ENCODE results near the gene STAG3. TPM values are rescaled to one million over a fixed set of nuclear protein-coding genes. Genes with fewer than 3 reads are reported as not detected.

STAG3 gene
- total RNA-seq, 2 donors from 2014 or later, result 1.8 to 37.6 TPM

- intact Hi-C loops (cut with DNase I), result no loop called here
- Histone ChIP-seq H3K9me3 (no peaks in the 10 kb centered on the region), H3K27me3 (replicated peaks; ENCODE audit: insufficient read depth) (no peaks in the 10 kb centered on the region), H3K27ac (peak within 1 kb of the TSS; percentile 72 to 83), H3K36me3 (peaks cover 0 to 4% of the 10 kb centered on the region in 2 donors), H3K4me3 (peak within 1 kb of the TSS; percentile 62 to 95), H3K4me1 (replicated peaks) (no peaks in the 10 kb centered on the region)
- DNase-seq (ENCODE audit: low spot score), result peak; percentile 82
- TF ChIP-seq POLR2AphosphoS5 (IDR thresholded peaks at IDR 0.05) (peak; percentile 80), POLR2A (IDR thresholded peaks at IDR 0.05) (peak; percentile 45)
- TF ChIP-seq, protein P1, sequence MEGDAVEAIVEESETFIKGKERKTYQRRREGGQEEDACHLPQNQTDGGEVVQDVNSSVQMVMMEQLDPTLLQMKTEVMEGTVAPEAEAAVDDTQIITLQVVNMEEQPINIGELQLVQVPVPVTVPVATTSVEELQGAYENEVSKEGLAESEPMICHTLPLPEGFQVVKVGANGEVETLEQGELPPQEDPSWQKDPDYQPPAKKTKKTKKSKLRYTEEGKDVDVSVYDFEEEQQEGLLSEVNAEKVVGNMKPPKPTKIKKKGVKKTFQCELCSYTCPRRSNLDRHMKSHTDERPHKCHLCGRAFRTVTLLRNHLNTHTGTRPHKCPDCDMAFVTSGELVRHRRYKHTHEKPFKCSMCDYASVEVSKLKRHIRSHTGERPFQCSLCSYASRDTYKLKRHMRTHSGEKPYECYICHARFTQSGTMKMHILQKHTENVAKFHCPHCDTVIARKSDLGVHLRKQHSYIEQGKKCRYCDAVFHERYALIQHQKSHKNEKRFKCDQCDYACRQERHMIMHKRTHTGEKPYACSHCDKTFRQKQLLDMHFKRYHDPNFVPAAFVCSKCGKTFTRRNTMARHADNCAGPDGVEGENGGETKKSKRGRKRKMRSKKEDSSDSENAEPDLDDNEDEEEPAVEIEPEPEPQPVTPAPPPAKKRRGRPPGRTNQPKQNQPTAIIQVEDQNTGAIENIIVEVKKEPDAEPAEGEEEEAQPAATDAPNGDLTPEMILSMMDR (IDR thresholded peaks at IDR 0.05), result no peak
- WGBS, result 1% methylated on average over 48 of the region's 87 CpGs
Observed at GRCh38 chr7:100158229-100159098, 19.3 kb upstream of the STAG3 start, which contains the start of gene TRAPPC14. TRAPPC14 (minus strand) TSS chr7:100158723; CDS start chr7:100158499, 224 bp downstream.

- H3K27me3 ChIP-seq (replicated peaks; ENCODE audit: insufficient read depth), result no peaks in the 10 kb centered on the region
- peak overlapping the region; percentile 72 to 83 for H3K27ac ChIP-seq
- intact Hi-C loops (cut with DNase I), result no loop called here
- H3K4me3 ChIP-seq, result peak overlapping the region; percentile 62 to 95
- TF ChIP-seq, protein P1 (IDR thresholded peaks at IDR 0.05), result no peak
- TF ChIP-seq POLR2A (IDR thresholded peaks at IDR 0.05), result no peak
- no peak for TF ChIP-seq POLR2AphosphoS5 (IDR thresholded peaks at IDR 0.05)
- H3K36me3 ChIP-seq, result peaks cover 0 to 4% of the 10 kb centered on the region in 2 donors
- H3K4me1 ChIP-seq (replicated peaks), result no peaks in the 10 kb centered on the region
- 67% methylated on average over 7 of the region's 7 CpGs for WGBS
- DNase-seq (ENCODE audit: low spot score), result no peak
- no peaks in the 10 kb centered on the region for H3K9me3 ChIP-seq
Observed at GRCh38 chr7:100159099-100159623, 18.6 kb upstream of the STAG3 start.

GRCh38 chr7:100160067-100160466 is 17.7 kb upstream of the STAG3 start:
- 92% methylated on average over 18 of the region's 18 CpGs for WGBS
- H3K9me3 ChIP-seq, result no peaks in the 10 kb centered on the region
- no peaks in the 10 kb centered on the region for H3K27me3 ChIP-seq (replicated peaks; ENCODE audit: insufficient read depth)
- H3K27ac ChIP-seq, result no peak overlapping the region
- DNase-seq (ENCODE audit: low spot score), result no peak
- no peaks in the 10 kb centered on the region for H3K4me1 ChIP-seq (replicated peaks)
- TF ChIP-seq POLR2A (IDR thresholded peaks at IDR 0.05) (no peak), POLR2AphosphoS5 (IDR thresholded peaks at IDR 0.05) (no peak)
- TF ChIP-seq, protein P1 (IDR thresholded peaks at IDR 0.05), result no peak
- peaks cover 0 to 2% of the 10 kb centered on the region in 2 donors for H3K36me3 ChIP-seq
- no peak overlapping the region for H3K4me3 ChIP-seq
- intact Hi-C loops (cut with DNase I), result no loop called here

GRCh38 chr7:100163006-100163531 is 14.6 kb upstream of the STAG3 start:
- no peaks in the 10 kb centered on the region for H3K4me1 ChIP-seq (replicated peaks)
- no peak for DNase-seq (ENCODE audit: low spot score)

More at GRCh38 chr7:100163006-100163531, 14.6 kb upstream of the STAG3 start:
- Histone ChIP-seq H3K9me3 (no peaks in the 10 kb centered on the region), H3K36me3 (no peaks in the 10 kb centered on the region), H3K27me3 (replicated peaks; ENCODE audit: insufficient read depth) (no peaks in the 10 kb centered on the region), H3K4me3 (no peak overlapping the region), H3K27ac (no peak overlapping the region)
- TF ChIP-seq POLR2AphosphoS5 (IDR thresholded peaks at IDR 0.05), result no peak
- TF ChIP-seq POLR2A (IDR thresholded peaks at IDR 0.05), result no peak
- TF ChIP-seq, protein P1 (IDR thresholded peaks at IDR 0.05), result no peak
- intact Hi-C loops (cut with DNase I), result no loop called here
- WGBS, result 43% methylated on average over 4 of the region's 6 CpGs

Measured in prostate gland (tissue), 2 donors.